HUES6 (cell line): ENCODE measurements around the gene OTUD4.
"Not testable (repeated sequence)": the region's sequence is repeated elsewhere in the genome, so short reads cannot be mapped to it uniquely, and the experiment has no call there.

Experiments used
- H3K27ac ChIP-seq: 2 replicates; pipeline ENCODE4 v1.7.0; 2013; ENCODE audit warnings: low read depth, mild to moderate bottlenecking, low read length, inconsistent platforms
- H3K27me3 ChIP-seq: 2 replicates; pipeline ENCODE4 v1.6.1; 2013; ENCODE audit warnings: low read length; ENCODE audit not compliant: control insufficient read depth, insufficient read depth
- H3K36me3 ChIP-seq: 2 replicates; pipeline ENCODE4 v1.6.1; 2013; ENCODE audit warnings: low read length; ENCODE audit not compliant: control insufficient read depth, insufficient read depth
- H3K4me1 ChIP-seq: 2 replicates; pipeline ENCODE4 v1.6.1; 2013; ENCODE audit warnings: low read length; ENCODE audit not compliant: control insufficient read depth, insufficient read depth
- H3K4me3 ChIP-seq: 2 replicates; pipeline ENCODE4 v1.5.1; 2013; ENCODE audit warnings: low read depth, low read length
- H3K9ac ChIP-seq: one replicate; pipeline ENCODE4 v1.6.1; 2013; ENCODE audit warnings: mild to moderate bottlenecking, low read length
- H3K9me3 ChIP-seq: 2 replicates; pipeline ENCODE4 v1.6.1; 2013; ENCODE audit warnings: low read depth, low read length; ENCODE audit not compliant: control insufficient read depth, insufficient read depth

The OTUD4 gene

GRCh38 chr4:145156986-145157385, 23.4 kb downstream of the OTUD4 start:
- Histone ChIP-seq H3K27ac (no peak overlapping the region), H3K9ac (no peak overlapping the region), H3K4me3 (no peak overlapping the region), H3K4me1 (no peaks in the 10 kb centered on the region), H3K9me3 (no peaks in the 10 kb centered on the region), H3K36me3 (peaks cover 77% of the 10 kb centered on the region), H3K27me3 (no peaks in the 10 kb centered on the region)

- Histone ChIP-seq H3K4me1 (no peaks in the 10 kb centered on the region), H3K9ac (no peak overlapping the region), H3K27me3 (no peaks in the 10 kb centered on the region), H3K9me3 (no peaks in the 10 kb centered on the region), H3K27ac (no peak overlapping the region), H3K4me3 (no peak overlapping the region), H3K36me3 (peaks cover 77% of the 10 kb centered on the region)
Measured at GRCh38 chr4:145155268-145155870, 25.0 kb downstream of the OTUD4 start.

GRCh38 chr4:145154573-145154972, 25.8 kb downstream of the OTUD4 start:
- Histone ChIP-seq H3K36me3 (peaks cover 77% of the 10 kb centered on the region), H3K27ac (no peak overlapping the region)

GRCh38 chr4:145153904-145154298, 26.5 kb downstream of the OTUD4 start:
- Histone ChIP-seq H3K9ac (no peak overlapping the region), H3K4me3 (no peak overlapping the region), H3K4me1 (no peaks in the 10 kb centered on the region), H3K27ac (no peak overlapping the region), H3K36me3 (peaks cover 77% of the 10 kb centered on the region), H3K27me3 (no peaks in the 10 kb centered on the region), H3K9me3 (no peaks in the 10 kb centered on the region)

More at GRCh38 chr4:145154573-145154972, 25.8 kb downstream of the OTUD4 start:
- Histone ChIP-seq H3K27me3 (no peaks in the 10 kb centered on the region), H3K4me1 (no peaks in the 10 kb centered on the region), H3K9ac (no peak overlapping the region), H3K9me3 (no peaks in the 10 kb centered on the region), H3K4me3 (no peak overlapping the region)

GRCh38 chr4:145153181-145153903, 27.0 kb downstream of the OTUD4 start:
- peaks cover 77% of the 10 kb centered on the region for H3K36me3 ChIP-seq
- no peak overlapping the region for H3K27ac ChIP-seq
- H3K9me3 ChIP-seq = no peaks in the 10 kb centered on the region
- H3K27me3 ChIP-seq = no peaks in the 10 kb centered on the region
- H3K9ac ChIP-seq = no peak overlapping the region
- H3K4me1 ChIP-seq = no peaks in the 10 kb centered on the region
- no peak overlapping the region for H3K4me3 ChIP-seq

- Histone ChIP-seq H3K4me1 (no peaks in the 10 kb centered on the region), H3K9me3 (no peaks in the 10 kb centered on the region), H3K9ac (no peak overlapping the region), H3K27ac (no peak overlapping the region), H3K36me3 (peaks cover 90% of the 10 kb centered on the region), H3K4me3 (no peak overlapping the region), H3K27me3 (no peaks in the 10 kb centered on the region)
Measured at GRCh38 chr4:145148980-145149379, 31.4 kb downstream of the OTUD4 start.

- H3K27me3 ChIP-seq, H3K9me3 ChIP-seq, H3K4me3 ChIP-seq, H3K27ac ChIP-seq, H3K9ac ChIP-seq, H3K4me1 ChIP-seq: not testable (repeated sequence)
- H3K36me3 ChIP-seq = peaks cover 47% of the 10 kb centered on the region
Measured at GRCh38 chr4:145136219-145136618, 44.2 kb downstream of the OTUD4 start.

GRCh38 chr4:145132511-145133098, 47.8 kb downstream of the OTUD4 start:
- Histone ChIP-seq H3K9me3 (no peaks in the 10 kb centered on the region), H3K36me3 (peaks cover 40% of the 10 kb centered on the region)

GRCh38 chr4:145131848-145132247, 48.5 kb downstream of the OTUD4 start:
- no peak overlapping the region for H3K27ac ChIP-seq
- H3K4me1 ChIP-seq = no peaks in the 10 kb centered on the region
- no peak overlapping the region for H3K4me3 ChIP-seq
- H3K27me3 ChIP-seq = no peaks in the 10 kb centered on the region
- H3K9ac ChIP-seq = no peak overlapping the region
- no peaks in the 10 kb centered on the region for H3K9me3 ChIP-seq
- peaks cover 43% of the 10 kb centered on the region for H3K36me3 ChIP-seq

More at GRCh38 chr4:145132511-145133098, 47.8 kb downstream of the OTUD4 start:
- no peaks in the 10 kb centered on the region for H3K27me3 ChIP-seq
- no peak overlapping the region for H3K9ac ChIP-seq
- H3K4me3 ChIP-seq = no peak overlapping the region
- no peaks in the 10 kb centered on the region for H3K4me1 ChIP-seq
- H3K27ac ChIP-seq = no peak overlapping the region

GRCh38 chr4:145130788-145131399, 49.5 kb downstream of the OTUD4 start:
- no peak overlapping the region for H3K9ac ChIP-seq
- peaks cover 53% of the 10 kb centered on the region for H3K36me3 ChIP-seq
- no peaks in the 10 kb centered on the region for H3K27me3 ChIP-seq
- H3K27ac ChIP-seq = no peak overlapping the region
- no peak overlapping the region for H3K4me3 ChIP-seq
- no peaks in the 10 kb centered on the region for H3K4me1 ChIP-seq
- H3K9me3 ChIP-seq = no peaks in the 10 kb centered on the region

- Histone ChIP-seq H3K4me3 (no peak overlapping the region), H3K36me3 (peaks cover 58% of the 10 kb centered on the region), H3K27ac (no peak overlapping the region), H3K27me3 (no peaks in the 10 kb centered on the region), H3K9ac (no peak overlapping the region), H3K4me1 (no peaks in the 10 kb centered on the region), H3K9me3 (no peaks in the 10 kb centered on the region)
Measured at GRCh38 chr4:145130130-145130529, 50.3 kb downstream of the OTUD4 start.
